Coronary artery (tissue), 2 donors: ENCODE data around the gene LMTK2.
A peak's percentile ranks its signal among the peaks of the same experiment; 100 is the strongest.

Source experiments
- DNase-seq: peaks from one replicate; pipeline ENCODE4 v3.0.0-alpha.2; 2017; ENCODE audit warnings: low spot score
- H3K27ac ChIP-seq, 2 donors: fragments of 200-600 bp; sonication (generic); one replicate each; pipeline ENCODE4 v1.5.1; 2016 to 2019
- H3K4me3 ChIP-seq: fragments of 200-600 bp; sonication (generic); 2 replicates; pipeline ENCODE4 v1.5.1; 2016; ENCODE audit warnings: mild to moderate bottlenecking, moderate library complexity
- TF ChIP-seq, protein P1 (sequence below): fragments of 200-600 bp; sonication (generic); IDR thresholded peaks from one replicate; pipeline ENCODE4 v1.5.1; 2019; ENCODE audit warnings: antibody characterized with exemption

Gene LMTK2

GRCh38 chr7:98106647-98107312 is at the start of gene LMTK2:
Gene LMTK2 (plus strand): TSS chr7:98106862. CDS start chr7:98107178, 316 bp downstream.
- TF ChIP-seq, protein P1, sequence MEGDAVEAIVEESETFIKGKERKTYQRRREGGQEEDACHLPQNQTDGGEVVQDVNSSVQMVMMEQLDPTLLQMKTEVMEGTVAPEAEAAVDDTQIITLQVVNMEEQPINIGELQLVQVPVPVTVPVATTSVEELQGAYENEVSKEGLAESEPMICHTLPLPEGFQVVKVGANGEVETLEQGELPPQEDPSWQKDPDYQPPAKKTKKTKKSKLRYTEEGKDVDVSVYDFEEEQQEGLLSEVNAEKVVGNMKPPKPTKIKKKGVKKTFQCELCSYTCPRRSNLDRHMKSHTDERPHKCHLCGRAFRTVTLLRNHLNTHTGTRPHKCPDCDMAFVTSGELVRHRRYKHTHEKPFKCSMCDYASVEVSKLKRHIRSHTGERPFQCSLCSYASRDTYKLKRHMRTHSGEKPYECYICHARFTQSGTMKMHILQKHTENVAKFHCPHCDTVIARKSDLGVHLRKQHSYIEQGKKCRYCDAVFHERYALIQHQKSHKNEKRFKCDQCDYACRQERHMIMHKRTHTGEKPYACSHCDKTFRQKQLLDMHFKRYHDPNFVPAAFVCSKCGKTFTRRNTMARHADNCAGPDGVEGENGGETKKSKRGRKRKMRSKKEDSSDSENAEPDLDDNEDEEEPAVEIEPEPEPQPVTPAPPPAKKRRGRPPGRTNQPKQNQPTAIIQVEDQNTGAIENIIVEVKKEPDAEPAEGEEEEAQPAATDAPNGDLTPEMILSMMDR: peak; percentile 97
- Histone ChIP-seq H3K4me3 (peak within 1 kb of the TSS; percentile 91), H3K27ac (peak within 1 kb of the TSS; percentile 72 to 87)
- DNase-seq: peak; percentile 95

GRCh38 chr7:98057157-98057556 is 49.5 kb upstream of the LMTK2 start:
- DNase-seq: no peak
- H3K4me3 ChIP-seq: no peak overlapping the region
- TF ChIP-seq, protein P1: no peak
- H3K27ac ChIP-seq: no peak overlapping the region

GRCh38 chr7:98058186-98058585 is 48.5 kb upstream of the LMTK2 start:
- no peak overlapping the region for H3K27ac ChIP-seq
- H3K4me3 ChIP-seq: no peak overlapping the region
- DNase-seq: no peak
- TF ChIP-seq, protein P1: no peak

GRCh38 chr7:98064233-98064632 is 42.4 kb upstream of the LMTK2 start:
- Histone ChIP-seq H3K27ac (no peak overlapping the region), H3K4me3 (no peak overlapping the region)

GRCh38 chr7:98066208-98066607 is 40.5 kb upstream of the LMTK2 start:
- TF ChIP-seq, protein P1: no peak
- Histone ChIP-seq H3K4me3 (no peak overlapping the region), H3K27ac (no peak overlapping the region)
- no peak for DNase-seq

More at GRCh38 chr7:98064233-98064632, 42.4 kb upstream of the LMTK2 start:
- TF ChIP-seq, protein P1: no peak
- DNase-seq: no peak

GRCh38 chr7:98066934-98067507 is 39.6 kb upstream of the LMTK2 start:
- H3K4me3 ChIP-seq: no peak overlapping the region
- TF ChIP-seq, protein P1: no peak
- H3K27ac ChIP-seq: no peak overlapping the region
- no peak for DNase-seq

- H3K27ac ChIP-seq: no peak overlapping the region
- no peak overlapping the region for H3K4me3 ChIP-seq
- peak; percentile 26 for DNase-seq
- TF ChIP-seq, protein P1: no peak
These were observed 33.6 kb upstream of the LMTK2 start for GRCh38 chr7:98073047-98073446.
